GM10847 (cell line): ENCODE measurements around the gene SLC8A2.

Experiments used
- POLR2A ChIP-seq: IDR thresholded peaks from 2 replicates; pipeline ENCODE4 v1.6.1; 2011; ENCODE audit not compliant: insufficient read length; ENCODE audit errors: extremely low read depth

SLC8A2 gene

GRCh38 chr19:47456721-47457474 lies 14.8 kb downstream of the SLC8A2 start:
- no peak for TF ChIP-seq POLR2A

GRCh38 chr19:47450478-47450877 lies 21.2 kb downstream of the SLC8A2 start:
- TF ChIP-seq POLR2A, result no peak

- TF ChIP-seq POLR2A, result no peak
These were observed 23.3 kb downstream of the SLC8A2 start for GRCh38 chr19:47448360-47448727.

GRCh38 chr19:47447470-47448359 lies 24.0 kb downstream of the SLC8A2 start:
- TF ChIP-seq POLR2A, result no peak

- no peak for TF ChIP-seq POLR2A
These were observed 24.9 kb downstream of the SLC8A2 start for GRCh38 chr19:47446534-47447469.

GRCh38 chr19:47445937-47446402 lies 25.7 kb downstream of the SLC8A2 start:
- TF ChIP-seq POLR2A, result no peak

- no peak for TF ChIP-seq POLR2A
These were observed 26.2 kb downstream of the SLC8A2 start for GRCh38 chr19:47445527-47445926.

DNA sequence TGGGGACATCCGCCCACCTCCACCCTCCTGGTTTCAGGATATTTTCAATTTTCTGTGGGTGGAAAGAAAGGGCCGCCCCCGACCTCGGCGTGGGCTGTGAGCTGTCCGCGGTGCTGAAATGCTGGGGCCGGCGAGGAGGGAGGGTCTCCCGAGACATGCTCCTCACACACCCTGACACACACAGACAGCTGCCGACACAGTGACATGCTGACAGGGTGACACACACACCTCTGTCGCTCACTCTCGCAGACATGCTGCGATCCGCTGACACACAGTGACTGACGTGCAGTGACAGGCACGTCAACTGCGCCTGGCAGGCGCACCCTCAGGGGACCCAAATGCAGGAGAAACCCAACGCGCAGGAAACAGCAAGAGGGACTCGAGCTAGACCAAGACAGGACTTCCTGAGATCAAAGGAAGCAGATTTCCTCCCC lies 27.3 kb downstream of the SLC8A2 start:
- TF ChIP-seq POLR2A, result no peak

- TF ChIP-seq POLR2A, result no peak
These were observed 28.4 kb downstream of the SLC8A2 start for GRCh38 chr19:47443331-47443730.

GRCh38 chr19:47438793-47439220 lies 32.9 kb downstream of the SLC8A2 start:
- no peak for TF ChIP-seq POLR2A

DNA sequence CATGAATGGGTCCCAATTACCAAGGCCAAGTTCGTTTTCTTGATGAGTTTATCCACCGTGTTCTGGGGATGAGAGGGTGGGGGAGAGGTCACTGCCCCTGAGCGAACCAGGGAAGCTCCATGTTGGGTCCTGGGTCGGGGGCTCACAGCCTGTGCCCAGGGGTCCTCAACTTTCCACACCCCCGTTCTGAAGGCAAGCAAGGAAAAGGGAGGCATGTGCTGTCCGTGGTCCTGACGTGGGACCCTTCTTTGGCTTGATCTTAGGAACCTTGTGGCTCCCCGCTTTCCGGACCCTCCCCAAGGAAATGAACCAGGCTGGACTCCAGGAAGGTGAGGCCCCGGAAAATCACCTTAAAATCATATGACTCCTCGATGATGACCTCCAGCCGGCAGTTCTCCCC lies 34.2 kb downstream of the SLC8A2 start:
- no peak for TF ChIP-seq POLR2A

GRCh38 chr19:47436712-47437401 lies 34.8 kb downstream of the SLC8A2 start:
- TF ChIP-seq POLR2A, result no peak

DNA sequence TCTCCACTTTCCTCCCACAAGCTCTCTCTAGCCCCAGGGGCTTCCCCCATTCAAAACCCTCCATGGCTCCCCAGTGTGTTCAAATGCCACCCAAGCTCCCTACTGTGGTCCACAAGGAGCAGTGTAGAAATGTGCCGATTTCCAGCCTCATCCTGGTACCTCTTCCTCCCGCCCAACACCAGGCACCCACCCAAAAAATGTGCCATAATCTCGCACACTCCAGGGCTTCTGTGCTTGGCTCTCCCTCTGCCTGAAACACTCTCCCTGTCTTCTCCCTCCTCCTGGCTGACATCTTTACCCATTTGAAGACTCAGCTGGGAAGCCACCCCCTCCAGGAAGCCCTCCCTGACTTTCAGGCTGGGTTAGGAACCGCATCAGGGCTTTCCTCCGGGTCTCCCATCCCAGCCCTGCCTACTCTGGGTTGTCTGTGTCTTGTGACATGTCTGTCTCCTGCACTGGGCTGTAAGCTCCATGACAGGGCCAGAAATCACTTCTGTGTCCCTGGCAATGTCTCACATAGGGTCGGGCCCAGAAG lies 35.7 kb downstream of the SLC8A2 start:
- TF ChIP-seq POLR2A, result no peak

- TF ChIP-seq POLR2A, result no peak
These were observed 36.5 kb downstream of the SLC8A2 start for GRCh38 chr19:47435196-47435595.

GRCh38 chr19:47434088-47434487 lies 37.6 kb downstream of the SLC8A2 start:
- TF ChIP-seq POLR2A, result no peak

GRCh38 chr19:47433121-47433520 lies 38.6 kb downstream of the SLC8A2 start:
- no peak for TF ChIP-seq POLR2A
